ENCODE data around the gene FFAR3.

GRCh38 chr19:35365303-35365702 lies 7.0 kb downstream of the FFAR3 start:
- no peak for TF ChIP-seq POLR2A (IDR thresholded peaks at IDR 0.05)
- TF ChIP-seq CTCF (IDR thresholded peaks at IDR 0.05): no peak
- TF ChIP-seq EP300 (IDR thresholded peaks at IDR 0.05): no peak
